Right kidney (tissue), 1 donor: ENCODE results near the gene GPR78.

Experiments used
- DNase-seq: peaks from one replicate; pipeline ENCODE4 v3.0.0-alpha.2; 2016

GPR78 gene

DNA sequence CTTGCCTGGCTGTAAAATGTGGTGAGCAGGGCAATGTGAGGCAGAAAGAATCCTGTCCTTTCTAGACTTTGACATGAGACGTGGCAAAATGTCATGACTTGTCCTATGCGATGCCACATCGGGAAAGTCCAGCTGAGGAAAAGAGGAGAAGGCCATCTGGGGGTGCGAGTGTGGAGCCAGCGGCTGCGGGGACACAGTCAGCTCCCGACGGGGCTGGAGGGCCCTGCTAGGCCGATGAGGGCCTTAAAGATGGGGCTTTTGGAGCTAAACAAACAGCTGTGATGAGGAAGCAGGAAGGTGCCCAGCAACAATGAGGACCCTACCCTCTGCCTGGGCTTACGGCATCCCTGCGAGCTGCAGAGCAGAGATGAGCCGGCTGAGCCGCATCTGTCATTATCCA lies 20.1 kb downstream of the GPR78 start:
- DNase-seq = no peak

DNA sequence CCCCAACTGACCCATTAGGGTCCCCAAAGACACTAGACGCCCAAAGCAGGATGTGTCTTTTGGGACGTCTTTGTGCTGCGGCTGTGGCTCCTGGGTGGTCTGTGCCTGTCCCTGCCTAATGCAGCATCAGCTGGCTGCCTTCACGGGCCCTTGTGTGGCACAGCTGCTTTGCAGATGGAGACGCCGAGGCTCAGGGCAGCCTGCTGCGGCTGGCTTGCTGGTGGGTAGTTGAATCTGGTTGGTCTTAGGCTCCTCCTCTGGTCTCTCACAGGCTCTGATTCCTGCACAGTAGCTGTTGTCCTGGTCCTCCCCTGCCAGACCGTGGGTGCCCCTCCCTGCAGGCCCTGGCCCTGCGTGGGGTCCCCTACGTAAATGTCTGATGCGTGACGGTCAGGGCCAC lies 20.5 kb downstream of the GPR78 start:
- DNase-seq = no peak

DNA sequence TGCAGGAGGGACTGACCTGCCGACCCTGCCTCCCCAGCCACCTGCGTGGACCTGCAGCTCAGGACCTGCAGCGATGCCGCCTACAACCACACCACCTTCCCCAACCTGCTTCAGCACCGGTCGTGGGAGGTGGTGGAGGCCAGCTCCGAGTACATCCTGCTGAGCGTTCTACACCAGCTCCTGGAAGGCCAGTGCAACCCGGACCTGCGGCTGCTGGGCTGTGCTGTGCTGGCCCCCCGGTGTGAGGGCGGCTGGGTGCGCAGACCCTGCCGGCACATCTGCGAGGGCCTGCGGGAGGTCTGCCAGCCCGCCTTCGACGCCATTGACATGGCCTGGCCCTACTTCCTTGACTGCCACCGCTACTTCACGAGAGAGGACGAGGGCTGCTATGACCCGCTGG lies 20.9 kb downstream of the GPR78 start:
- no peak for DNase-seq

DNA sequence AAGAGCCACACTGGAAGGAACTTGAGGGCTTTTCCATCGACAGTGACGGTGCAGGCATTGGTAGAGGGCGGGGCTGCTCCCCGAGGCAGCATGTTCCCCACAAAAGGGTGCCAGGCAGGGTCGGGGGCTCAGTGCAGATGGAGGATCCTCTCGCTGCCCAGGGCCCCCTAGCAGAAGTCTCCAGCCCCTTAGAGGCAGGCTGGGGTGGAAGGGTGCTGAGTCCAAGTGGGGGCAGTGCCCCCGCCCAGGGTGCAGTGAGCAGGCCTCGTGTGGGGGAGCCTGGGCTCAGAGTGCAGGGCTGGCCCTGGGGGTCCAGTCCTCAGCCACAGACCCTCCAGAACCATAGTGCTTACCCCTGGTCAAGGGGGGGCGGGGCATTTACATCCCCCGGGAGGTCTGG lies 21.4 kb downstream of the GPR78 start:
- no peak for DNase-seq

DNA sequence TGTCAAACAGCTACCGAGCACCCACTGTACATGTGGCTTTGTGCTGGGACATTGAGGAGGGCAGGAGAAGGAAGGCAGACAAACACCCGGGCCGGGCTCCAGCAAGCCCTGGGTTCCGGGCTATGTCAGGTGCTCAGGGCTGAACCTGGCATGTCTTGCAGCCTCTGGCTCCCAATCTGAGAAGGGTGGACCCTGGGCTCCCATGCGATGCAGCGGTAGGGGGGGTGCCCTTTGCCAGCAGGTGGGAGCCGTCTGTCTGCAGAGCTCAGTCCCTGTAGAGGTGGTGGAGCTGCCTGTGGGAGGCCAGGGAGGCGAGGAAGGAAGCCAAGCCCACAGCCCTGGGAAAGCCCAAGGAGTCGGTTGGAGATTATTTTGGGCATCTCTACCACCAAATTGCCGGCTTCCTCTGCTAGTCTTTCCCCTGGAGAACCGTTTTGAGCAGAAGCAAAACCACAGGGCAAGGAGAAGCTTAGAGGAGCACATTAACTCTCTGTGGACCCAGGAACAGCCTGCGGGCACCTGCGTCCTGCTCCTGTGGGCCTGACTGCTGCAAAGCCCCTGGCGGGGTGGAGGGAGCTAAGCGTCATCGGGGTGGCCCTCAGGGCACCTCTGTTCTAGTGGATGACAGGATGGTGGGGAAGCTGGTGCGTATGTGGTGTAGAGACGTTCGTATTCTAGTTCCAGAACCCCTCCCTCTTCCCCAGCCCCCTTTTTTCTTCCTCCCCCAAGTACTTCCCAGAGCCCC lies 22.7 kb downstream of the GPR78 start:
- DNase-seq = no peak

DNA sequence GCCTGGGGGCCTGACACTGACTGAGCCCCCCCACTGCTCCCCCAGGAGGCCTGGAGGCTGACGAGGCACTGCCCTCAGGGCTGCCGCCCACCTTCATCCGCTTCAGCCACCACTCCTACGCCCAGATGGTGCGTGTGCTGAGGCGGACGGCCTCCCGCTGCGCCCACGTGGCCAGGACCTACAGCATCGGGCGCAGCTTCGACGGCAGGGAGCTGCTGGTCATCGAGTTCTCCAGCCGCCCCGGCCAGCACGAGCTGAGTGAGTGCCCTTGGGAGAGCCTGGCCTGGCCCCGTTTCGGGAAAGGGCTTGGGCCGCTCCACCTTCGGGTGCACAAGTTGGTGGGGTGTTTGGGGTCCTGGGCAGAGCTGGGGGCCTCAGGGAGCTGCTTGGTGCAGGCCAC lies 23.7 kb downstream of the GPR78 start:
- no peak for DNase-seq

DNA sequence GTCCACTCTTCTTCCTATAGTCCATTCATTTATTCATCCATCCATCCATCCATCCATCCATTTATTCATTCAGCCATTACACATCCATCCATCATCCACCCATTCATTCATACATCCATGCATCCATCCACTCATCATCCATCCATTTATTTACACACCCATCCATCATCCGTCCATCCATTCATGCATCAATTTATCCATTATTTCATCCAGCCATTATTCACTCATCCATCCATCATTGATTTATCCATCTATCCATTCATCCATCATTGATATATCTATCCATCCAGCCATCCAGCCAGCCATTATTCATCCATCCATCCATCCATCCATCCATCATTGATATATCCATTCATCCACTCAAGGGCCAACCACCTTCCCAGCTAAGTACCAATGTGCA lies 25.1 kb downstream of the GPR78 start:
- no peak for DNase-seq

DNA sequence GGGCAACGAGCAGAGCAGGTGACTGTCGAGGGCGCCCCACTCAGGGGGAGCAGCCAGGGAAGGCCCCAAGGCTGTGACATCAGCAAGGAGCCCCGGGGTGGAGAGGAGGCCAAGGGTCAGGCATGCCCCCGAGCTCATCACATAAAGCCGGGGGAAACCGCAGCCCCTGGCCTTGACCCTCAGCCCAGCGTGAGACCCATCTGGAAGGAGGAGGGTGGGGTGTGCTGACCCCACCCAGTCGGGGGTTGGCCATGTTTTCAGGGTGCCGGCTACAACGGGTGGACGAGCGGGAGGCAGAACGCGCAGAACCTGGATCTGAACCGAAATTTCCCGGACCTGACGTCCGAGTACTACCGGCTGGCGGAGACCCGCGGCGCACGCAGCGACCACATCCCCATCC lies 26.3 kb downstream of the GPR78 start:
- DNase-seq = no peak

DNA sequence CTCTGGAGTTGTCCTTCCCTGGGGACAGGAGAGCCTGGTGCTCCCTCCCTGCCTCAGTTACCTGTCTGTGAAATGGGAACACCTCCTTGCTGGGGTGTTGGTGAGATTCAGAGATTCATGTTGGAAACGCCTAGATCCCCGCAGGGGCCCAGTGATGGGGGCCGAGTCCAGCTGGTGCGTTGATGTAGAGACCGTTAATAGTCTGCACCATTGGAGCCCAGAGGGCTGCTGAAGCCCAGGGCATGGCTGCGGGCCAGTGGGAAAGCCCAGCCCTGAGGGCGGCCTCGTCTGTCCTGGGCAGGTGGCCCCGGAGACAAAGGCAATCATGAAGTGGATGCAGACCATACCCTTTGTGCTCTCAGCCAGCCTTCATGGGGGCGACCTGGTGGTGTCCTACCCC lies 26.8 kb downstream of the GPR78 start:
- DNase-seq = no peak

DNA sequence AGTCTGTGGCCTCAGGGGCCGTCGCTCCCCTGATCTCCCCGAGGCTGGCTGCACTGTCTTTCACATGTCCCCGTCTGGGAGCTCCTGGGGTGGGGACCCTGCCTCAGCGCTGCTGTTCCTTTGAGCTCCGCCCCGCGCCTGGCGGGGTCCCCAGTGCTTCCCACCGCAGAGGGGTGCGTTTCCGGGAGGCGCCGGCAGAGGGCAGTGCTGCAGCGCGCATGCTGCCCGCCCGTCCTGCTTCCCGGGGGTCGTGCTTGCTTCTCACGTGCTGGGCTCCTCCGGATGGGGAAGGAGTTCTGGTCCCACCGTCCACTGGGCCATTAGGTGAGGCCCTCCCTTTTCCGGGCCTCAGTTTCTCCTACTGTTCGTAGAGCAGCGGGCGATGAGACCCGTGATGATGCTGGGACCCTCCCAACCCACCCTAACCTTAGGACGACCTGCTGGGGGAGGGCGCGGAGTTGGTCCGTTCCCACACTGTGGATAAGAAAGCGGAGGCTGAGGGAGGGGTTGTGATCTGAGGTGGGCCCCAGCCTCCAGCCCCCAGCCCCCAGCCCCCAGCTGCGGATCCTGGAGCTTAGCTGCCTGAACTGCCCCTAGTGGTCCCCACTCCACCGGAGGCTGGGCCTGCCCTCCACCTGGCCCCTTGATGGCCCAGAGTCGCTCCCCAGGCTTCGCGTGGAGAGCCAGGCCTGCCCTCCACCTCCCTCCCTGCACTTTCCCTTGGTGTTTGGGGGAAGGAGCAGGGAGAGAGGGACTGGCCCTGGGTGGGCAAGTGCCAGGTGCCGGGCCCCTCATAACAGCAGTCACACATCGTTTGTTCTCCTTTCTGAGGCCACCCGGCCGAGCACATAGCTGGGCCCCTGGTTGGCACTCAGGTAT lies 27.6 kb downstream of the GPR78 start:
- DNase-seq = peak; percentile 63

DNA sequence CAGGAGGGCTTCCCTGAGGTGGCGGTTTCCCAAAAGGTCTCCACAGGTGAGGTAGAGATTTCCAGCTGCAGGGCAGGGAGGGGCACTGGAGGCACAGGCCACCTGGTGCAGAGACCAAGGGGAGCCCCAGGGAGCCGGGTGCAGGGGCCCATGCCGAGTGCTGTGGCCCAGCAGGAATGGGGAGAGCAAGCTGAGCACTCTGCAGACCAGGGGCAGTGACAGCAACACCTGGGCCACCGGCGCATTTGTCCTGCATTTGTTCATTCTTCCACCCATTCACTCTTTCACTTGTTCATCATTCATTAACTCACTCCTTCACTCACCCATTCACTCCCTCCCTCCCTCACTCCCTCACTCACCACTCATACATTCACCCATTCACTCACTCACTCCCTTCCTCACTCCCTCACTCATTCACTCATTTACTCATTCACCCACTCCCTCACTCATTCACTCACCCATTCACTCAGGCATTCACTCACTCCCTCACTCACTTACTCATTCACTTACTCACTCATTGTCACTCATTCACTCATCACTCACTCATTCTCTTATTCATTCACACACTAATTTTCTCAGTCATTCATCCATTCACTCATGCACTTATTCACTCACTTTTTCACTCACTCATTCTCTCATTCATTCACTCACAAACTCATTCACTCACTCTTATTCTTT lies 28.7 kb downstream of the GPR78 start:
- no peak for DNase-seq

DNA sequence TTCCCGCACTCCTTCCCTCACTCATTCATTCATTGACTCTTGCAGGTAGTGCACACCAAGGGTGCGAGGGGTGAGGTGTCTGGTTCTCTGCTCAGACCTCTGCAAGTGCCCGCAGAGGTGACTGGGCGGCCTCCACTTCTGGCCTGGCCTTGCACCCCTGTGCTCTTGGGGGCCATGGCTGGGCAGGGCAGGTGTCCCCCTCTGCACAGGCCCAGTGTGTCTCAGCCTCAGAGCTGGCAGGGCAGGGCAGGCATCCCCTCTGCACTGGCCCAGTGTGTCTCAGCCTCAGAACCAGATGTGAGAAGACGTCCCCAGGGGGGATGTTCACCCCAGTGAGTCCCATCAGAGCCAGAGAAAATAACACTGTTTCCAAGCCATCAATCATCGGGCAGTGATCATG lies 29.2 kb downstream of the GPR78 start:
- DNase-seq = no peak

DNA sequence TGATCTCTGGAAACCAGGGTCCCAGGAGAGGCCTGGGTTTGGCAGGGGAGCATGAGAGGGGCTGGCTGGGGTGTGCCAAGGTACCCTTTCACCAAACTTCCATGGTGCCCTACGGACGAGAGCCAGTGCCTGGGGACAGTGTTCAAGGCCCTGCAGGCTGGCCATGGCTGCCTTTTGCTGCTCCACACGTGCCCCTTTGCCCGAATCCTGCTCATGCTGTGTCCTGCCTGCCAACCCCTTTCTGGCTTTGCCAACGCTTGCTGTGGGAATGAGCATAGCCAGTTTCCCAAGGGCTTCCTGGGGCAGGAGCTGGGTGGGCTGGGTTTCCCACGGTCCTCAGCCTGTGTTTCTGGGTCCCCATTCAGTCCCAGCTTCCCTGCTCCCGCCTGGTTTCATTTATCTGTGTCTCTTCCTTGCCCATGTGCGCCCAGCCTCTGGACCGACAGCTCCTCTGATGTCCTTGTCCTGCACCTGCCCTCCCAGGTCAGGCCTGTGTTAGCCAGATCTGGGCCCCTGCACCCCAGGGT lies 29.7 kb downstream of the GPR78 start:
- DNase-seq = no peak

DNA sequence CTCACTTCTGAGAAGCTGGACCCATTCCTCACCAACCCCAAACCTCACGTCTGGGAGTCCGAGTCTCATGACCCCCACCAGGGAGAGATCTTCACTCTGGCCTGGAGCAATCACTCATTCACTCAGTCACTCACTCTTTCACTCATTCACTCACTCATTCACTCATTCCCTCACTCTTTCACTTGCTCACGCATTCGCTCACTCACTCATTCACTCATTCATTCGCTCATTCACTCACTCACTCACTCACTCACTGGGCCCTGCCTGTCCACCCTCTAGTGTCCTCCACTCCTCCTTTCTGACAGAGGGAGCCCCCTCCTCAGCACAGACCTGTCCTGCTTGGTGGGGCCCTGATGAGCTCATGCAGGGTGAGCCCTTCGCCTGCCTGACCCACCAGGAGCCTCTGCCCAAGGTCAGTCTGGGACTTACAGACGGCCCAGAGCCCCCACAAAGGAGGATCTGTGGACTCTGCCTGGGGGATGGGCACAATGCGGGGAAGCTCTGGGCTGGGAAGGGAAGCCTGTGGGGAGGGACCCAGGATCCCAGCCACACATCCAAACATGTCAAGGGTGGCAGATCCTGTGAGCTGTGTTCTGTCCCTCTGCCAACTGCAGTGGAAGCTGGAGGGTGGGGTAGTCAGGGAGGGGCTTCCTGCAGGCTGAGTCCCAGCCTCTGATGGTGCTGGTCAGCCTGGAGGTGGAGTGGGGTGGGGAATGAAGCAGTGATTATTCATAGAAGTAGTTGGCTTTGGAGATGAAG lies 30.8 kb downstream of the GPR78 start:
- no peak for DNase-seq

DNA sequence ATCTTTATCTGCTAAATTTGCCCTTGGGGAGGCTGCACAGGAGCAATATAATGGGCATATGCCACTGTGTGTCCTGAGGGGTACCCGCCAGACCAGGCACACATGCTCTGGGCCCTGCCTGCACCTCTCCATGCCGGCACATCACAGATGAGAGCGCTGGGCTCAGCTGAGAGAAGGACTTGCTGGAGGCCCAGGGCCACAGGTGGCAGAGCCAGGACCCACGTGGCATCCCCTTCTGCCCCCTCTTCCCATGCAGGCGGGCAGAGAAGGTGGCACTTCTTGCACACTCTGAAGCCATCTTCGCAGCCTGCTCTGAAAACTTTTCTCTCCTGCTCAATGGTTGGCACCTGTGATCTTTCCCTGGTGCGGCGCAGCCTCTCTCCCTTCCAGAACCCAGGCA lies 32.5 kb downstream of the GPR78 start:
- DNase-seq = no peak

DNA sequence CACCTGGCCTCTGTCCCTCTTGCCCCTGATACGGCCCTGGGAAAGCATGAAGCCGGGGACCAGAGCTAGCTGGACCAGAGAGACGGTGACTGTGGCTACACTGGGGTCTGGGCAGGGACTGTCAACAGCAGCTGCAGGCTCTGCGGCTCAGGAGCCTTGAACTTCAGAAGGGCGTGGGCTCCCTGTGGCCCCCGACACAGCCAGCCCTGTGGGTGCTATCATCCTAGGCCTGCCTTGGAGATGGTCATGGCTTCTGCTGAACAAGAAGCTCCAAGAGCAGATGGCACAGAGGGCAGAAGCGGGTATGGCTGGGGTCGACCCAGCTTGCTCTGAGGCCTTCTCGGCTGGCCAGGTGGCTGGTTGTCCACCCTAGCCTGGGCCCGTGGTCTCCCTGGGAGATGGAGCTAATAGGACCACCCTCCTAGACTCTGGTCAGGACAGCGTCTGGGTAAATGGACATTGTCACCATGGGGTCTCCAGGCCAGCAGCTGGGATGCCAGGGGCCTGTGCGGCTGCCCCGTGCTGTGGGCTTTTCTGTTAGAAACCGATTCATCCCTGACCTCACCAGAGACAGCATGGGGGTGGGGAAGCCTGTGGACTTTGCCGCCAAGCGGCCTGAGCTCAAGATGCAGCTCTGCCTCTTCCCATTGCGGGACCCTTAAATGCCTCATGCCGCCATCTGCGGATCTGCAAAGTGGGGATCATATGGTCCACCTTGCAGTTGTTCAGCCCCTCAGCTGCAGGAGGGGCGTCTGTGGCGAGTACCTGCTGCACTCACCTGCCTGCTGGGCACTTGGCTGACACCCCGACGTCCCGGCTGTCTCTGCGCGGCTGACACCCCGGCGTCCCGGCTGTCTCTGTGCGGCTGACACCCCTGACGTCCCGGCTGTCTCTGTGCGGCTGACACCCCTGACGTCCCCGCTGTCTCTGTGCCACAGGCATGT lies 33.5 kb downstream of the GPR78 start:
- no peak for DNase-seq

DNA sequence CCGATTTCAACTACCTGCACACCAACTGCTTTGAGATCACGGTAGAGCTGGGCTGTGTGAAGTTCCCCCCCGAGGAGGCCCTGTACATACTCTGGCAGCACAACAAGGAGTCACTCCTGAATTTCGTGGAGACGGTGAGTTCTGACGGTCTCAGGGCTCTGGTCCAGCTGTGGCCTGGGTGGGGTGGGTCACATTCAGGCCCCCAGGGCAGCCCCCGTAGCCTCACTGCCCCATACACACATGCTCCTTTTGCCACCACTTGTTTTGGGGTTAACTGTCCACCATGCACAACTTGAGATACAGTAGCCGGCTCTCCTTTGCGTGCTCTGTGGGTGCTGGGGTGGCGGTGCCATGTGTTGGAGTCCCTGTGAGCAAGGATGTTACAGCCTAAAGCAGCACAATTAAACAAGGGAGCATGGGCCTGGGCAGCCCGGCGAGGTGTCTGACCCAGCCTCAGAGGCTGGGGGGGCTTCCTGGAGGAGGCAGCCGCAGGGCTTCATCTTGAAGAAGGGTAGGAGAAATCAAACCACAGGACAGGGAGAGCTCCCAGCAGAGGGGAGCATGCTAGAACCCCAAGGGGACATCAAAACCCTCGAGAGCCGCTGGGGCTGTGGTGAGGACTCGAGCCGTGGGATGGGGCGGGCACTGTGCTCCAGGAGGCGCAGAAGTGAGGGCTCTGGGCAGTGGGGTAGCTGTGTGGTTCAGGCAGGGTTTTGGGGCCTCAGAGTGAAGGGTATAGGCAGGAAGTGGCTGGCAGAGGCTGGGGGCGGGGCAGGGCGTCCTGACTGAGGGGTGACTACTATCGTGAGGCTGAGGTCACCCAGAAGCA lies 34.4 kb downstream of the GPR78 start:
- no peak for DNase-seq

DNA sequence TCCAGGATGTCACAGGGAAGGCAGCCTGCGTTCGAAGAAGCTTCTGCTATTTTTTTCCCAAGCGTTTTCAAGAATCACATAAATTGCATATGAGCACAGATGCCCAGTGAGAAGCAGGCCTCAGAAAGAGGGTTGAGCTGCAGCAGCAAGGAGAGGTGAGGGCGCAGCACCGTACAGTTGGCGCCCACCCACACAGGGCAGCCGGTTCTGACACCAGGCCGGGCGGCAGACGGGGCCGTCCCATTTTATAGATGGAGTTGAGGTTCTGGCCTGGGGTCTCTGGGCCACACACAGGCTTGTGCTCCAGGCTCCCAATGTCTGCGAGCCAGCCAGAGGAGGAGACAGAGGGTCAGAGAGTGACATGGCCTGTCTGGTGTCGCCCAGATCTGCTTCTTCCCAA lies 35.2 kb downstream of the GPR78 start:
- no peak for DNase-seq

DNA sequence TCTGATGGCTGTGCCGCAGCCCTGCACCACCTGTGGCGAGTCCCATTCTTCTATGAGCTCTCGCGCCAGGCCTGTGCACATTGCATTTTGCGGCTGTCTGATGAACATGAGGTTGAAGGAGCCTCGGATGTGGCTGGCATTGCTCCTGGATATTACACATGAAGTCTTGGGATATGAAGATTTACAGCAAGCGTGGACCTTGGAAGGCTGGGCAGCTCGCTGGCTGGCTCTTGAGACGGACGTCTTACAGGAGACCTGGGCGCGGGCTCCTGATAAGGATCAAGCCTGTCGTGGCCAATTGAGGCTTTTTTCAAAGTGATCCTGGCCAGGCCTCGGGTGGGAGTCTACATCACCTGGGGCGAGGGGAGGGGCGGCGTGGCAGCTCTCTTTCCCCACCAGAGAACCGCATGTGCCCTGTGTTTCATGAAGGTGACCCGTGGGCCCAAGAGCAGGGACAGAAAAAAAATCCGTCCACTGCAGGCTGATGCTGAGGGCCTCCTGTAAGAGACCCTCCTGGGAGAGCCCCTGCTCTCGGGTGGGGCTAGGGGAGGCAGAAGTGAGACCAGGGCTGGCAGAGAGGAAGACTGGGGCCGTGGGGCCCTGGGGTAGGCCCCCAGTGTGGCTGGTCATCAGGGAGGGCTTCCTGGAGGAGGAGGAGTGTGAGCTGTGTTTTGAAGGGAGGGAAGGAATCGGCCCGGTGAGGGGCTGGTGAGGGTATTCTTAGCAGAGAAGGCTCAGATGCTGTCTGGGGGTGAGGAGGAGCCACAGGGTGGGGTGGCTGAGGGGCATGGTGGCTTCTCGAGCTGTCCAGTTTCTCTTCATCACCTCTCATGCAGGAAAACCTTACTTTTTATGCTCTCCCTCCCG lies 36.0 kb downstream of the GPR78 start:
- no peak for DNase-seq
